ENCODE measurements around the gene PDIA6.

GRCh38 chr2:10764896-10765295 lies 47.7 kb downstream of the PDIA6 start:
- TF ChIP-seq CTCF (IDR thresholded peaks at IDR 0.05; ENCODE audit: insufficient read depth, low read length): no peak
- TF ChIP-seq GABPA (IDR thresholded peaks at IDR 0.05; ENCODE audit: low read depth): no peak

Data from HL-60 (cell line).